ENCODE measurements around the gene TBL1Y. TPM values are rescaled to one million over a fixed set of nuclear protein-coding genes. Genes with fewer than 3 reads are reported as not detected.

TBL1Y gene
- total and polyA plus RNA-seq, 2 of the 4 experiments (the other 2 are of a cell fraction): not detected

- H3K9ac ChIP-seq (ENCODE audit: low read depth, low read length): no peak overlapping the region
- no peak overlapping the region for H3K14ac ChIP-seq (replicated peaks; ENCODE audit: low read depth, low read length)
- dilution Hi-C loops (cut with HindIII; ENCODE audit: low sequenced_read_pairs, unreplicated experiment): no loop called here
- H2AFZ ChIP-seq (replicated peaks; ENCODE audit: low read length, poor library complexity): no peak overlapping the region
- no peak overlapping the region for H3K4me3 ChIP-seq (ENCODE audit: insufficient read depth, low read depth, low read length)
- no peak overlapping the region for H2AK5ac ChIP-seq (ENCODE audit: low read depth, low read length)
- H3K27me3 ChIP-seq (ENCODE audit: control insufficient read depth, insufficient read depth, low read length): no peaks in the 10 kb centered on the region
- CTCF ChIA-PET: no interaction called here
- in situ Hi-C loops (cut with MboI; ENCODE audit: low sequenced_read_pairs): no loop called here
- POLR2A ChIA-PET (ENCODE audit: unreplicated experiment): no interaction called here
- no peak overlapping the region for H3K23ac ChIP-seq (ENCODE audit: low read depth, low read length)
- H4K91ac ChIP-seq (ENCODE audit: insufficient read depth, low read depth, low read length): no peak overlapping the region
- no peak overlapping the region for H2BK5ac ChIP-seq (ENCODE audit: low read depth, low read length, poor library complexity, severe bottlenecking)
- no peaks in the 10 kb centered on the region for H4K20me1 ChIP-seq (ENCODE audit: insufficient read depth, low read length)
- no peak overlapping the region for H3K4ac ChIP-seq (ENCODE audit: low read depth, low read length)
- no peaks in the 10 kb centered on the region for H3K36me3 ChIP-seq (ENCODE audit: control insufficient read depth, insufficient read depth, low read length)
- no peak overlapping the region for H4K5ac ChIP-seq (ENCODE audit: low read depth, low read length)
- no peak overlapping the region for H2BK20ac ChIP-seq (ENCODE audit: low read depth, low read length)
- ATAC-seq (ENCODE audit: low read depth) (no peak), DNase-seq (no peak)
- H3K79me1 ChIP-seq (ENCODE audit: low read depth in 1 of 2, low read length in 2 of 2): no peaks in the 10 kb centered on the region
- intact Hi-C loops (cut with micrococcal nuclease): no loop called here
- no peak overlapping the region for H2AK9ac ChIP-seq (replicated peaks; ENCODE audit: low read depth, low read length, poor library complexity)
- no TSS peak for BruUV-seq (replicated peaks)
- no peak overlapping the region for H3K18ac ChIP-seq (ENCODE audit: low read depth, low read length)
- H3K4me2 ChIP-seq (ENCODE audit: low read depth, low read length): no peak overlapping the region
- no peaks in the 10 kb centered on the region for H3K4me1 ChIP-seq (ENCODE audit: control insufficient read depth, insufficient read depth, low read length)
- TF ChIP-seq MAFK (IDR thresholded peaks at IDR 0.05; ENCODE audit: low read depth, low read length) (no peak), RAD21 (IDR thresholded peaks at IDR 0.05; ENCODE audit: low read length) (no peak), MXI1 (IDR thresholded peaks at IDR 0.05; ENCODE audit: borderline replicate concordance, low read depth, low read length) (no peak), NFE2L2 (IDR thresholded peaks at IDR 0.05; ENCODE audit: low read depth, low read length) (no peak), RFX5 (IDR thresholded peaks at IDR 0.05; ENCODE audit: low read depth, low read length) (no peak), SMC3 (IDR thresholded peaks at IDR 0.05; ENCODE audit: low read depth, low read length) (no peak), FOS (IDR thresholded peaks at IDR 0.05; ENCODE audit: low read depth, low read length) (no peak), RCOR1 (IDR thresholded peaks at IDR 0.05; ENCODE audit: insufficient replicate concordance, low read length) (no peak), CEBPB (IDR thresholded peaks at IDR 0.05; ENCODE audit: low read depth, low read length) (no peak), POLR2A (IDR thresholded peaks at IDR 0.05; ENCODE audit: low read depth, low read length) (no peak)
- no peaks in the 10 kb centered on the region for H3K9me1 ChIP-seq (ENCODE audit: insufficient read depth, low read length)
- no peak overlapping the region for H3K27ac ChIP-seq (ENCODE audit: insufficient read depth, low read length)
- no CpG with 5 or more reads among the region's 5 CpGs for WGBS, 2 experiments (ENCODE audit: extremely low coverage in 2 of 2, insufficient read length in 1 of 2)
- H2BK15ac ChIP-seq (ENCODE audit: low read depth, low read length): no peak overlapping the region
- H3K9me3 ChIP-seq (ENCODE audit: control insufficient read depth, insufficient read depth, low read length): no peaks in the 10 kb centered on the region
- H4K8ac ChIP-seq (ENCODE audit: low read depth in 2 of 2, low read length in 2 of 2): no peak overlapping the region
- no peak overlapping the region for H2BK120ac ChIP-seq (ENCODE audit: low read depth, low read length)
- no peak overlapping the region for H3K56ac ChIP-seq (ENCODE audit: extremely low read depth, insufficient read depth, low read length)
Observed at GRCh38 chrY:7056886-7057285, 146.4 kb downstream of the TBL1Y start.

Measured in IMR-90 (cell line).